ENCODE data around the gene CCNY. TPM values are rescaled to one million over a fixed set of nuclear protein-coding genes. Genes with fewer than 3 reads are reported as not detected.

Gene CCNY
- total RNA-seq, 1 experiment from 2014 or later: 51.9 TPM

DNA sequence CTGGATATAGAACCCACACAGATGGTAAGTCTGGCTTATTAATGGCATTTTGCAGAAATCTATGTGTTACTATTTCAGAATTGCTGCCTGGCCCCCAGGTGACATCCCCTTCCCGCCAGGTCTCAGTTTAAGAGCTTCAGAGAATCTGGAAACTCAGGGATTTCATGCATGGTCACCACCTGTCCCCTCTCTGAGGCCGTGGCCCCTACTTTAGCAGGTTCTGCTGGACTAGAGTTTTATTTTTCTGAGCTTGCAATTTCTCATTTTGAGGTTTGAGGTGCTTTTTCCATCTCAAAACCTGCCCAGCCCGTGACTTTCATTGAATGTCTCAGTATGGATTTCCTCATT, 244.1 kb downstream of the CCNY start:
- ChIA-PET POLR2A (no interaction called here), CTCF (no interaction called here)

DNA sequence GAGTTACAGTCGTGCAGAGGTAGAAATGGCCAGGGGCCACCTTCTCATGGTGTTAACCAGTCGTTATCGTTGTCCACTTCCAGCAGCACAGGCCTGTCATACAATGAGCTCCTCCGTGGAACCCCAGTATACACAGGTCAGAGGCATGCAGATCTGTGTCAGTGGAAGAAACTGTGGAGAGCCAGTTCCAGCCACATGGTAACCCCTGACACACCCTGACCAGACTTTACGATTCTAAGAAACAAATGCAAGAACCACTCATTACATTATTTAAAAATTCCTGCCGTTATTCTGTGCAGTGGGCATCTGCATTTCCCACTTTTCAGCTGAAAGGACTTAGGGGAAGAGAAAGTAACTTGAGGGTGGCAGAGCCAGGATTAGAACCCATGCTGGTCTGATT, 245.3 kb downstream of the CCNY start:
- intact Hi-C loops (cut with micrococcal nuclease; ENCODE audit: unreplicated experiment): no loop called here
- in situ Hi-C loops (cut with HindIII; ENCODE audit: low pct_unique_long_range_greater_than_20kb, low sequenced_read_pairs): no loop called here
- no TSS peak for BruUV-seq (replicated peaks)
- no peak overlapping the region for H3K4me3 ChIP-seq (ENCODE audit: low read depth in 2 of 2, low read length in 2 of 2)
- no peaks in the 10 kb centered on the region for H3K36me3 ChIP-seq (ENCODE audit: control insufficient read depth, insufficient read depth, low read length)
- TF ChIP-seq SIN3A (IDR thresholded peaks at IDR 0.05; ENCODE audit: borderline replicate concordance, insufficient read depth, low read depth, low read length): no peak
- TF ChIP-seq, protein P1, sequence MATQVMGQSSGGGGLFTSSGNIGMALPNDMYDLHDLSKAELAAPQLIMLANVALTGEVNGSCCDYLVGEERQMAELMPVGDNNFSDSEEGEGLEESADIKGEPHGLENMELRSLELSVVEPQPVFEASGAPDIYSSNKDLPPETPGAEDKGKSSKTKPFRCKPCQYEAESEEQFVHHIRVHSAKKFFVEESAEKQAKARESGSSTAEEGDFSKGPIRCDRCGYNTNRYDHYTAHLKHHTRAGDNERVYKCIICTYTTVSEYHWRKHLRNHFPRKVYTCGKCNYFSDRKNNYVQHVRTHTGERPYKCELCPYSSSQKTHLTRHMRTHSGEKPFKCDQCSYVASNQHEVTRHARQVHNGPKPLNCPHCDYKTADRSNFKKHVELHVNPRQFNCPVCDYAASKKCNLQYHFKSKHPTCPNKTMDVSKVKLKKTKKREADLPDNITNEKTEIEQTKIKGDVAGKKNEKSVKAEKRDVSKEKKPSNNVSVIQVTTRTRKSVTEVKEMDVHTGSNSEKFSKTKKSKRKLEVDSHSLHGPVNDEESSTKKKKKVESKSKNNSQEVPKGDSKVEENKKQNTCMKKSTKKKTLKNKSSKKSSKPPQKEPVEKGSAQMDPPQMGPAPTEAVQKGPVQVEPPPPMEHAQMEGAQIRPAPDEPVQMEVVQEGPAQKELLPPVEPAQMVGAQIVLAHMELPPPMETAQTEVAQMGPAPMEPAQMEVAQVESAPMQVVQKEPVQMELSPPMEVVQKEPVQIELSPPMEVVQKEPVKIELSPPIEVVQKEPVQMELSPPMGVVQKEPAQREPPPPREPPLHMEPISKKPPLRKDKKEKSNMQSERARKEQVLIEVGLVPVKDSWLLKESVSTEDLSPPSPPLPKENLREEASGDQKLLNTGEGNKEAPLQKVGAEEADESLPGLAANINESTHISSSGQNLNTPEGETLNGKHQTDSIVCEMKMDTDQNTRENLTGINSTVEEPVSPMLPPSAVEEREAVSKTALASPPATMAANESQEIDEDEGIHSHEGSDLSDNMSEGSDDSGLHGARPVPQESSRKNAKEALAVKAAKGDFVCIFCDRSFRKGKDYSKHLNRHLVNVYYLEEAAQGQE (IDR thresholded peaks at IDR 0.05; ENCODE audit: insufficient read depth in 1 of 2, low read depth in 2 of 2, low read length in 1 of 2): no peak
- no peak for TF ChIP-seq CTCF (IDR thresholded peaks at IDR 0.05)
- no peak for TF ChIP-seq POLR2AphosphoS5 (IDR thresholded peaks at IDR 0.05; ENCODE audit: low read depth, low read length)
- no peak for TF ChIP-seq TCF7L2 (IDR thresholded peaks at IDR 0.05; ENCODE audit: low read depth, low read length)
- H3K9me3 ChIP-seq (ENCODE audit: control insufficient read depth, insufficient read depth, low read depth, low read length): no peaks in the 10 kb centered on the region
- POLR2A ChIA-PET: interaction anchor here (0.6 kb wide), 1 partner anchor 456 kb away, joined by 4 read pairs; no protein-coding TSS in a partner anchor
- no peak overlapping the region for H3K27ac ChIP-seq (ENCODE audit: low read length)
- H3K27me3 ChIP-seq (ENCODE audit: control insufficient read depth, insufficient read depth, low read length): no peaks in the 10 kb centered on the region
- no peak for ATAC-seq
- DNase-seq (ENCODE audit: low read depth, low spot score): no peak
- CTCF ChIA-PET: no interaction called here
- no peaks in the 10 kb centered on the region for H3K4me1 ChIP-seq (ENCODE audit: control insufficient read depth, insufficient read depth, low read length)

More for the DNA sequence above, 244.1 kb downstream of the CCNY start:
- no peak for ATAC-seq
- Histone ChIP-seq H3K36me3 (ENCODE audit: control insufficient read depth, insufficient read depth, low read length) (no peaks in the 10 kb centered on the region), H3K27me3 (ENCODE audit: control insufficient read depth, insufficient read depth, low read length) (no peaks in the 10 kb centered on the region), H3K27ac (ENCODE audit: low read length) (no peak overlapping the region), H3K4me3 (ENCODE audit: low read depth in 2 of 2, low read length in 2 of 2) (no peak overlapping the region), H3K4me1 (ENCODE audit: control insufficient read depth, insufficient read depth, low read length) (no peaks in the 10 kb centered on the region), H3K9me3 (ENCODE audit: control insufficient read depth, insufficient read depth, low read depth, low read length) (no peaks in the 10 kb centered on the region)
- intact Hi-C loops (cut with micrococcal nuclease; ENCODE audit: unreplicated experiment) (no loop called here), in situ Hi-C loops (cut with HindIII; ENCODE audit: low pct_unique_long_range_greater_than_20kb, low sequenced_read_pairs) (no loop called here)
- BruUV-seq (replicated peaks): no TSS peak
- no peak for DNase-seq (ENCODE audit: low read depth, low spot score)
- TF ChIP-seq SIN3A (IDR thresholded peaks at IDR 0.05; ENCODE audit: borderline replicate concordance, insufficient read depth, low read depth, low read length) (no peak), TCF7L2 (IDR thresholded peaks at IDR 0.05; ENCODE audit: low read depth, low read length) (no peak), POLR2AphosphoS5 (IDR thresholded peaks at IDR 0.05; ENCODE audit: low read depth, low read length) (no peak), CTCF (IDR thresholded peaks at IDR 0.05) (no peak)
- TF ChIP-seq, protein P1 (IDR thresholded peaks at IDR 0.05; ENCODE audit: insufficient read depth in 1 of 2, low read depth in 2 of 2, low read length in 1 of 2): no peak

Measured in Panc1 (cell line).